ENCODE data around the gene ZNRF4. TPM values are rescaled to one million over a fixed set of nuclear protein-coding genes. Genes with fewer than 3 reads are reported as not detected.
"Not testable (repeated sequence)": the region's sequence is repeated elsewhere in the genome, so short reads cannot be mapped to it uniquely, and the experiment has no call there.

Gene ZNRF4
- polyA plus RNA-seq, 4 donors = not detected

GRCh38 chr19:5472286-5472685, 17.1 kb downstream of the ZNRF4 start:
- no peak for DNase-seq (ENCODE audit: low read depth in 4 of 4, low spot score in 3 of 4)

DNA sequence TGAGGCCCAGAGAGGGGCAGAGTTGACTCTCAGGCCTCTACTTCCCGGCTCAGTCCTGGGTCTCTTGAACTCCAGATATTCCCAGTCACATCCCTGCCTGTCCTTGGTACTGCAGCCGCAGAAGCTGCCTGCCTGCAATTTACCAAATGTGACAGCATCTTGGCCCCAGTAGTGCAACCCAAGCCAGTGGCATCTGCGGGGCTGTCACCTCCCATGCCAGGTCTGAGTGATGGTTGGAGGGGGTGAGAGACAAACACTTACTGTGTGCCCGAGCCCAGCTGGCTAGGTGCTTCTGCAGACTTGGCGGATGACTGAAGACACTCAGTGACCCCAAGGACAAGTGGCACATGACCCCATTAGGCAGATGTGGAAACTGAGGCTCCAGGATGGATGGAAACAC, 18.4 kb downstream of the ZNRF4 start:
- DNase-seq (ENCODE audit: low read depth in 4 of 4, low spot score in 3 of 4) = no peak

GRCh38 chr19:5477451-5478215, 22.4 kb downstream of the ZNRF4 start:
- no peak for DNase-seq (ENCODE audit: low read depth in 4 of 4, low spot score in 3 of 4)

DNA sequence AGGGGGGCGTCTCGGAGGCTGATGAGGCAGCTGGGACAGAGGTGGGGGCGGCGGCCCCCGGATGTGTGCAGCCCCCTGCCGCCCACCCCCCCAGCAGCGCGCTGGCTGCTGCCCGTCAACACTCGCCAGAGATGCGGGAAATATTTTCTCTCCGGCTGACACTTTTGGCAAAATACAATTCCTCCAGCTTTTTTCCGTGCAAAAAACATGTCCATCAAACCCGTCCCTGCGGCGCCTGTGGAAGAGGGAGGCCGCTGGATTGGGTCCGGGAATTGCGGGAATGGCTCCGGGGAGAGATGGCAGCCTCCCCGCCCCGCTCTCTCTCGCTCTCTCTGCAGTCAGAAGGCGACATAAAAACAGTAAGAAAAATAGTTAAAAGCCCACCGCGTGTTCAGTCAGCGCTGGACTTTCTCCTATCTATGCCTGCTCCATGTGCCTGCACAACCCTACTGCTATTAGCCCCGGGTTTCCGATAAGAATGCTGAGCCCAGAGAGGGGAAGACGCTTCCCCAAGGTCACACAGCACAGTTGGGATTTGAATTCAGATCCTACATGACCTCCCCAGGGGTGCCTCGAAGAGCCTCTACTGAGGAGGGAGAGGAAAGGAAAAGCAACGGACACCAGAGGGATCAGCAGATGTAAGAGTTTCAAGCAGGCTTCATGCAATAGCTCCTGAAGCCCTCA, 23.2 kb downstream of the ZNRF4 start:
- no peak for DNase-seq (ENCODE audit: low read depth in 4 of 4, low spot score in 3 of 4)

DNA sequence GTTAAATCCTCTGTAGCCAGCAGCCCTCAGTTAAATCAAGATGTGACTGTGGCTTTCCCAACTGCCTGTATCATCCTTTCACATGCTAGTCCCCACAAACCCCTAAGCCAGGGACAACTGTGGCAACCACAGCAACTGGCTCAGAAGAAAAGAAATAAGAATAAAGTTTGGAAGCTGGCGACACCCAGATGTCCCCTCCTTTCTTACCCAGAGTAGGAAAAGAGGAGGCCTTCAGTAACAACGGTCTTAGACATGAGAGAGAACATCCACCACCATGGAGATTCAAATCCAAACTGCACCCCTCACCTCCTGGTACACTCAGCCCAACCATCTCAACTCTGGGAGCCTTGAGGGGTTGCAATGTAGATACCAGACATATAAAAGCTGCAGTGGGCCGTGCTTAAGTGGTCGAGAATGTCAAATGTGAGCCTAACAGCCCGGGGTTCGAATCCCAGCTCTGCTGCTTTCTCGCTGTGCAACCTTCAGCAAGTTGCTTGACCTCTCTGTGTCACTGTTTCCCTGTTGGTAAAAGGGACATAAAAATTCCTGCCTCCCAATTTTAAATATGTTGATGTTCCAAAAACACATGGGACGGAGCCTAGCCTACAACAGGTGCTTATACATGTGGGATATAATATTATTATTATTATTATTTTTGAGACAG, 23.8 kb downstream of the ZNRF4 start:
- no peak for DNase-seq (ENCODE audit: low read depth in 4 of 4, low spot score in 3 of 4)

DNA sequence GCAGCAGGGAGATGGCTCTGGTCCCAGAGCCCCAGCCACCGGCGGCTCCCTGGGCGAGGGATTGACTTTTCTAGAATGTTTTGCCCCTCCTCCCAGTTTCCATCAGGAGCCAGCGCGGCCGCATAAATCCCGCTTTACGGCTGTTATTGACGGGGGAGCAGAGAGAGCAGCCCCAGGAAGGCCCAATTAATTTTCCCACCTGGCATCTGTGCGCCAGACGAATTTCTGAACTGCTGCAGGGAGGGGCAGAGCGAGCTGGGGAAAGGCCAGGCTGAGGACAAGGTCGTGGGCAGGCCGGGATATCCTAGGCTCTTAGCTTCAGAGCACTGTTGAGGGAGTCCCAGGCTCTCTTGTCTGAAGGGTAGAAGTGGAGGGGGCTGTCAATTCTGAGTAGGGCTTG, 24.7 kb downstream of the ZNRF4 start:
- DNase-seq (ENCODE audit: low read depth in 4 of 4, low spot score in 3 of 4) = no peak

GRCh38 chr19:5480427-5480836, 25.2 kb downstream of the ZNRF4 start:
- no peak for DNase-seq (ENCODE audit: low read depth in 4 of 4, low spot score in 3 of 4)

DNA sequence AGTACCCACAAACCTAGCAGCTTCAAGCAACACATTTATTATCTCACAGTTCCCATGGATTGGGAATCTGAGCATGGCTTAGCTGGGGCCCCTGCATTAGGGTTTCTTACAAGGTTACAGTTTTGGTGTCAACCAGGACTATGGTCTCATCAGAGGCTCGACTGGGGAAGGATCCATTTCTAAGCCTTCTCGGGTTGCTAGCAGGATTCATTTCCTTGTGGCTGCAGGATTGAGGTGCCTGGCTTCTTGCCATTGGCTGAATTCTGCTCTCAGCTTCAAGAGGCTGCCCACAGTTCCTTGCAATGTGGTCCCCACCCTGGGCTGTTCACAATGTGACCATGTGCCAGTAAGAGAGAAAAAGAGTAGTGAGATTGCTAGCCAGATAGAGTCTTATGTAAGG, 26.7 kb downstream of the ZNRF4 start:
- DNase-seq (ENCODE audit: low read depth in 4 of 4, low spot score in 3 of 4) = no peak

DNA sequence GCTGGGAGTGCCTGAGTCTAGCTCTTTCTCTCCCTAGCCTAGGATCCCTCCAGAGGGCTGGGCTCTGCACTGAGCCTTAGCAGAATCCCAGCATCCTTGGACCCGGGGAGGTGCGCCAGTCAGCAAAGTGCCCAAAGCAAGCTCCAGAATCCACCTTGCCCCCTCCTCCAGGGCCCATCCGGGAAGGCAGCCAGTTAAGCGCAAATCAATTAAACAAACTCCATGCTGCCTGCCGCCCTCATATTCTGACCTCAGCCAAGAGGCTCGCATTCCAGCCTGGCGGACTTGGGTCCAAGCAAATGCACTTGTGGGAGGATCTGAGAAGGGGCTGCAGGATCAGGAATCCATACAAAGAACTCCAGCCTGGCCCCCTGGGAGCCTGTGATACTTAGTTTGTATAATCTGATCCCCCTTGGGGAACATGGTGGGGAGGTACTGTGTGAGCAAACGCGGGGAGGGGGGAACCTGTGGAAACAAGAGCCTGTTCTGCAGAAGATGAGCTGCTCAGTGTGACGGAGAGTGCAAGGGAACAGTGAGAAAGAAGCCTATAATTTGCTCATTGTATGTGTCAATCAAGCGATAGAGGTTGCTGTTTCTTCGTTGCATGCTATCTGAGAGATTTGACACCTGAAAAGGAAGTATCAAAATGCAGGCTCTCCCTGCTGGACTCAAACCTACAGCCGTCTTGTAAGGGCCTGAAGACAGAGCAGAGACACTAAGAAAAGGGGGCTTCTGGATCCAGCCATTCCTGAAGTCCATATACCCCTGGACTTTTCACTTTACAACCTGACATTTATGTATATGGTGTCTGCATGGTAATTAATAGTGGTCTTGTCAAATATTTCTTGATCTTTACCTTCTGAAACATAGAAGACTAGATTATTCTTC, 29.4 kb downstream of the ZNRF4 start:
- no peak for DNase-seq (ENCODE audit: low read depth in 4 of 4, low spot score in 3 of 4)

DNA sequence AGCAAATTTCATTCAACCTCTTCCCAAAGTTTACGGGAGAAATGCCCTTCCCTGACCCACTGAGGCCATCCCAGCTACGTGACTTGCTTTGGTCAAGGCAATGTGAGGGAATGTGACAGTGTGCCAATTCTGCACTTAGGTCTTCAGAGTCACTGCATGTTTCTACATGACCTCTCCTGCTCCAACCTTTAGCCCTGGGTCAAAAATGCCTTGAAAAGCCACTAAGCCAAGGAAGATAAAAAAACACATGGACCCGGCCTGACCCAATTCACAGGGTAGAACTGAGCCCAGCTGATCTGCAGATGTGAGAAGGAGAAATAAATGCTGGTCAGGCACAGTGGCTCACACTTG, 30.0 kb downstream of the ZNRF4 start:
- DNase-seq (ENCODE audit: low read depth in 4 of 4, low spot score in 3 of 4) = no peak

- not testable (repeated sequence) for DNase-seq (ENCODE audit: low read depth in 4 of 4, low spot score in 3 of 4)
Measured at GRCh38 chr19:5485658-5486057, 30.4 kb downstream of the ZNRF4 start.

DNA sequence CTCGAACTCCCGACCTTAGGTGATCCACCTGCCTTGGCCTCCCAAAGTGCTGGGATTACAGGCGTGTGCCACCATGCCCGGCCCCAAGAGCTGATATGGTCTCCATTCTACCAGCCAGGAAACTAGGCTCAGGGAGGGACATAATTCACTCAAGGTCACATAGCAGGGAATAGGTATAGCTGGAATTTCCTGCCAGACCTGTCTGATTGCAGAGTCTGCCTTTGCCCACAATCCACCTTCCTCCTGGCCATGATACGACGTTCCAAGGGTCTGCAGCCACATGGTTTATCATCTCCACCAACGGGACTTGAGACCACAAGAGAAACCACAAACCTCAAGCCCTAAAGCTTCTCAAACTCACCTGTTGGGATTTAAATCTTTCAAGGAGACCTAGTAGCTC, 32.0 kb downstream of the ZNRF4 start:
- no peak for DNase-seq (ENCODE audit: low read depth in 4 of 4, low spot score in 3 of 4)

GRCh38 chr19:5489551-5489950, 34.3 kb downstream of the ZNRF4 start:
- no peak for DNase-seq (ENCODE audit: low read depth in 4 of 4, low spot score in 3 of 4)

DNA sequence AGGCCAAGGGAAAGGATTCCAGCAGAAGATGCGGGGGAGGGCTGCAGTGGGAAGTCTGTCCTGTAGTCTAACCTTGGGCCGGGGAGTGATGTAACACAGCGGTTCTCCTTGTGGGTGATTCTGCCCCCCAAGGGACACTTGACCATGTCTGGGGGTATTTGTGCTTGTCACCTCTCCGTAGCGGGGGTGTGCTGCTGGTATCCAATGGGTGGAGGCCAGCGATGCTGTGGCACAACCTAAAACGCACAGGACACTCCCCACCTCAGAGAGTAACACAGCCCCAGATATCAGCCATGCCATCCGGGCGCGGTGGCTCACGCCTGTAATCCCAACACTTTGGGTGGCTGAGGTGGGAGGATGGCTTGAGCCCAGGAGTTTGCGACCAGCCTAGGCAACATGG, 36.3 kb downstream of the ZNRF4 start:
- no peak for DNase-seq (ENCODE audit: low read depth in 4 of 4, low spot score in 3 of 4)

GRCh38 chr19:5492281-5492634, 37.0 kb downstream of the ZNRF4 start:
- DNase-seq (ENCODE audit: low read depth in 4 of 4, low spot score in 3 of 4) = no peak

GRCh38 chr19:5492635-5493409, 37.6 kb downstream of the ZNRF4 start:
- no peak for DNase-seq (ENCODE audit: low read depth in 4 of 4, low spot score in 3 of 4)

DNA sequence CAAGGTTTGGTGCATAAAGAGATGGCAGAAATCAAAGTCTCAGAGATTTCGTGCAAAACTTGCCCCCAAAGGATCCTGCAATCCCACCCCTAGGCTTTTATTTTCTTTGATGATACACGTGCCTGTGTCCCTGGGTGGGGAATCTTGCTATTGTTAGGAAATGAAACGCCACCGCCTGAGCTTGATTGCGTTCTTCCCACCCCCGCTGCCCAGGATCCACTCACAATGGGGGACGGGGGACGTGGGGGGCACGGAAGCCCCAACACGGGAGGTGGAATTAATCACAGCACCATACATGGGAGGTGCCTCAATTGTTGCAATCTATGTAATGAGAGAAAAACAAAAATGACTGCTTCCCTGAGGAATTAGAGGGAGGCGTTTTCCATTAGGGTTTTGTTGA, 39.6 kb downstream of the ZNRF4 start:
- no peak for DNase-seq (ENCODE audit: low read depth in 4 of 4, low spot score in 3 of 4)

GRCh38 chr19:5495792-5496191, 40.6 kb downstream of the ZNRF4 start:
- DNase-seq (ENCODE audit: low read depth in 4 of 4, low spot score in 3 of 4) = no peak

DNA sequence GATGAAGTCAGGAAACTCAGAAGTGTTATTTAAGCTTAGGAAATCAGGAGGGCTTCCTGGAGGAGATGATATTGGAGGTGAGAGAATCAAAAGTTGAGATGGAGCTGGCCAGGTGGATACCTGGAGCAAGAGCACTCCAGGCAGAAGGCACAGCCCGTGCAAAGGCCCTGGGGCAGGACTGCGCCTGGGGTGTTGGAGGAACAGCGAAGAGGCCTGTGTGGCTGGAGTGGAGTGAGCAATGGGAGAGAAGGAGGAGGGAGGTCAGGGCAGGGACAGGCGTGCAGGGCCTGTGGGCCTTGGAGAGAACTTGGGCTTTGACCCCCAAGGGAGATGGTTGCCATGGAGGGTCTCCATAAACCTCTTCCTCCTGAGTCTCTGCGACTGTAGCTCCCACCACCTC, 42.1 kb downstream of the ZNRF4 start:
- DNase-seq (ENCODE audit: low read depth in 4 of 4, low spot score in 3 of 4) = no peak

GRCh38 chr19:5498830-5499550, 43.8 kb downstream of the ZNRF4 start:
- no peak for DNase-seq (ENCODE audit: low read depth in 4 of 4, low spot score in 3 of 4)
